NCI-H187 treated with DMSO at 0.1 percent for 48 hours (cell line): ENCODE results near the gene LRRFIP1.
"Not testable (repeated sequence)": the region's sequence is repeated elsewhere in the genome, so short reads cannot be mapped to it uniquely, and the experiment has no call there.

Source experiments
- DNase-seq: peaks from one replicate; lab custom pipeline; 2025; lab: John Stamatoyannopoulos, UW

The LRRFIP1 gene

DNA sequence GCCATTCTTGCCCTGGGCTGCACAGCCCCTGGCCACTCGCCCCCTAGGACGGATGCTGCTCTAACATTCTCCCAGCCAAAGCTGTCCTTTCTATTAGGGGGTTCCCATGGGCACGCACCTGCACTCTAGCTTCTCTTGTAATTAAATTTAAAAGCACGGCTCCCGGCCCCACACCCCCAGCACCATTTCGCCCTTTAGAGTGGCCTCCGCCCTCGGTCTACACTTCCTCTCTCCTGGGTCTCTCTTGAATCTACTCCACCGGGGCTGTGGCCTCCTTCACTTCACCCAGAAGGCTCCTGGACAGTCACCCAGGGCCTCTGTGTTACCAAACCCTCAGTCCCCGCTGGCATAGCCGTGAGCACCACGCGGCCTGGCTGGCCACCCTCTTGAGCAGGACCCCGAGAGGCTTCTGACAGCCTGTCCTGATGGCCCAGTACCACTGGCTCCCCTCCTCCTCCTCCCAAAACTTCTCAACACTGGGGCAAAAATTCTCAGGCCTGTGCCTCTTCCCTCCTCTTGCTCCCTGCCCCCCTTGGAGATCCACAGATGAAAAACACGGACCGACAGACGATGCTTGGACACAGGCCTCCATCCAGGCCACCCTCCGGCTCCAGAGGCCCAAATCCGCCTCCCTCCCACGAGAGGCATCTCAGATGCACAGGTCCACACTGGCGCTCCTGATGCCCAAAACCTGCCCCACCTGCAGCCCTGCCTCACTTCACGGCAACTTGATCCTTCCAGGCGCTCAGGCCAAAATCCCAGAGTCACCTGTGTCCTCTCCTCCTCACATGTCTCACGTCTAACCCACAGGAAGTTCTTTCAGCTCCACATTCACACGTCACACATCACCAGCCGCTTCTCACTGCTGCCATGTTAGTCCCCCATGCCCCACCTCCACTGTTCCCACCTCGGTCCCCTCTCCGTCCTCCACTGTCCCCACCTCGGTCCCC, 29.9 kb upstream of the LRRFIP1 start:
- no peak for DNase-seq

DNA sequence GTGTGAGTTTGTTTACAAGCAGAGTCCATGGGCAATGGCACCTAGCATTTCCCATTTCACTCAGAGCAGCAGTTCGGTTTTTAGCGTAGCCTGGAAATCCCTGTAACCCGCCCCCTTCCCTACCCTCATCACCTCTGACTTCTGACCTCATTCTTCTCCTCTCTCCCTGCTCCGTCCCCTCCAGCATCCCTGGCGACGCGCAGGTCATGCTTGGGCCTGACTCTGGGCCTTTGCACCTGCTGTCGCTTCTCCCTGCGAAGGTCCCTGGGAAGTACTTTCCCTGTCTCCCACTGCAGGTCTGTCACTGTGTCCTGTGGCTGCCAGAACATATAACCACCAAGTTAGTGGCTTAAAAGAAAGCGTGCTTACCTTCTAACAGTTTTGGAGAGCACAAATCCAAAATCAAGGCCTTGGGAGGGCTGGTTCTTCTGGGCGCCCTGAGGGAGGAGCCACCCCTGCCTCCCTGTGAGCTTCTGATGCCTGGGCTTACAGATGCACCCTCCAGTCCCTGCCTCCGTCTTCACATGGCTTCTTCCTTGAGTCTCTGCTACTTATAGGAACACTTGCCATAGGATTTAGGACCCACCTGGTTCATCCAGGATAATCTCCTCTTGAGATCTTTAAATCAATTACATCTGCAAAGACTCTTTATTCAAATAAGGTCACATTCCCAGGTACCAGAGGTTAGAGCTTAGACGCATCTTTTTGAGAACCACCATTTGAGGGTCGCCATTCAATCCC, 28.7 kb upstream of the LRRFIP1 start:
- no peak for DNase-seq

DNA sequence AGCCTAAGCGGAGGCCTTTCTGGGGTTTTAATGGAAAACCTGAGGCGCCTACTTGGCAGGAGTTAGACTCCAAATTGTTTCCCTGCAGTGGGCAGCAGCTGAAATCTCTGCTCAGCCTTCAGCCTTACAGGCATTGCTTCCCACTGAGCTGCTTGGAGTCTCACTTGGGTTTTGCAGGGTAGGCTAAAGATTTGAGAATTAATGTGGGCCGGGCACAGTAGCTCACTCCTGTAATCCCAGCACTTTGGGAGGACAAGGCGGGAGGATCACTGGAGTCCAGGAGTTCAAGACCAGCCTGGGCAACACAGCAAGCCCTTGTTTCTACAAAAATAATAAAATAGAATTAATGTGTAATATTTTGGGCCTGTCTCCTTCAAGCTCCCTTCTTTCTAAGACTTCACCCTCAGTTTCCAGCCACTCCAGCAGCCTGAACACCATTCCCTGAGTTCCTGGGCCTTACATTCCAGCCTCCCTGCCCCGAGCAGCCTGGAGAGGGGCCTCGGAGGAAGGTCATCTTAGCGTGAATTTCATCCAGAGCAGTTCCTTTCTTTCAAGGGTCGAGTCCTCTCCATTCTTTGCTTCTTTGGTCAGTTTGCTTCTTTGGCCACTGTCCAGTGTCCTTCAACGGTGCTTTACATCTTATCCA, 27.8 kb upstream of the LRRFIP1 start:
- no peak for DNase-seq

DNA sequence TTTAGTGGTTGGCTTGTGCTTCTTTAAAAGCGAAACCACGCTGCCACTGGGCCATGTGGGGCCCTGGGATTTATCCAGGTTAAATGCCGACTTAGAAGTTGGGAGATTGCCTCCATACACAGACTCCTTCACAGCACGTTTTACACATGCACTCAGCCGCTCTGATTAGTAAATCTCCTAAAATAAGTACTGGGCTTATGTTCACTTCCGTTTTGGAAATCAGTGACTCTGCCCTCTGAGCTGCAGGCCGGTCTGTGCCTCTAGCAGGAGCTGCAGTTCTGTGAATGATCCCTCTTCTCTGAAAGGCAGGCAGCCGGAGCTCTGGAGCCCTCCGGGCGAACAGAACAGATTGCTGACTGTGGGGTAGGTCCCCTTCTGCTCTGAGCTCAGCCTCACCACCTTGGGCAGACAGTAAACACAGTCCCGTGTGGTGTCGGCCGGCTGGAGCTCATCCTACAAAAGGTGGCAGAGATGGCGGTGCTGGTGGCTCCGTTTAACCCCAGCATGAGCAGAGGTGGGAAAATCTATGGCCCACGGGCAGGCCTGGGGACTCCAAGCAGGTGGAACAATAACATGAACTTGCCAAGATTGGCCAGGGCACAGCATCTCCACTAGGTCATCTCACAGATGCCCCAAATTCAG, 27.1 kb upstream of the LRRFIP1 start:
- no peak for DNase-seq

DNA sequence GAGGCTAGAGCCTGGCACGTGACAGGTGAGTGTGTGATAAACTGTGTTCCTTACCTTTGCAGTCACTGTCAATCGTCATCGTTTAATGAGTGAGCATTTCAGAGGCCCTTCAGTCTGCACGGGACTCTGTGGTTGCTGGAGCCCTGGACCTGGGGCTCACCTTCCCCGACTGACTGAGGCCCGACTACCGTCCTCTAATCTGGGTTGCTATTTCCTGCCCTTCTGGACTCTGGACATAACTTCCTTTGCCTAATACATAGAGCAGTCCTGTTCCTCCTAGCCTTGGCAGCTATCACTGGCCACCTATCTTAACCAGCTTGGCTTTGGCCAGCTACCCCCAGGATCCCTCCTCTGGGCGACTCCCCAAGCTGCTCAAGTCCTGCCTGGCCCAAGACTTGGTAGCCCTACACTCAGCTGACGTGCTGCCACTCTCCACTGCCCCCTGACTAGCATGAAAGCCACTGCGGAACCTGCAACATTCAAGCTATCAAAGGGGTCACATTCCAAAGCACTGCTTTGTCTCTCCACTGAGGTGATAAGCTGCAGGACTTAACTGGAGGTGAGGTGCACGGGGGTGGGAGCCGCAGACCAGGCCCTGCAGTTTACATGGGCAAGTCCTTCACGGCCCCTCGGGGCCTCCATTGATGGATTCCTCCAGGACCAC, 25.8 kb upstream of the LRRFIP1 start:
- DNase-seq = no peak

DNA sequence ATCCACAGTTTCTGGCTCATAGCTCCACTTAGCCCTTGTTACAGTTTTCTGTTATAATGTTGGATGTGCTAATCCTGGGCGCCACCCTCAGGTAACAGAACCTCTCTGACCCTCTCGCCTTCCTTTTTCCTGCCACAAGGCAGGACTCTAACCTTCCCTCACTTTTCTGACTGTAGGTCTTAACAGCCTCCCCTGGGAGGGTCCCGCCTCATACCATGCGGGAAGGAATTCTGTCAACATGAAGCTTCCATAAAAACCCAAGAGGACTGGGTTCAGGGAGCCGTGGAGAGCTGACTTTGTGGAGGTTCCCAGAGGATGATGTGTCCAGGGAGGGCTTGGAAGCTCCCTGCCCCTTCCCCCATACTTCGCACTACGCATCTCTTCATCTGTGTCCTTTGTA, 25.0 kb upstream of the LRRFIP1 start:
- no peak for DNase-seq

DNA sequence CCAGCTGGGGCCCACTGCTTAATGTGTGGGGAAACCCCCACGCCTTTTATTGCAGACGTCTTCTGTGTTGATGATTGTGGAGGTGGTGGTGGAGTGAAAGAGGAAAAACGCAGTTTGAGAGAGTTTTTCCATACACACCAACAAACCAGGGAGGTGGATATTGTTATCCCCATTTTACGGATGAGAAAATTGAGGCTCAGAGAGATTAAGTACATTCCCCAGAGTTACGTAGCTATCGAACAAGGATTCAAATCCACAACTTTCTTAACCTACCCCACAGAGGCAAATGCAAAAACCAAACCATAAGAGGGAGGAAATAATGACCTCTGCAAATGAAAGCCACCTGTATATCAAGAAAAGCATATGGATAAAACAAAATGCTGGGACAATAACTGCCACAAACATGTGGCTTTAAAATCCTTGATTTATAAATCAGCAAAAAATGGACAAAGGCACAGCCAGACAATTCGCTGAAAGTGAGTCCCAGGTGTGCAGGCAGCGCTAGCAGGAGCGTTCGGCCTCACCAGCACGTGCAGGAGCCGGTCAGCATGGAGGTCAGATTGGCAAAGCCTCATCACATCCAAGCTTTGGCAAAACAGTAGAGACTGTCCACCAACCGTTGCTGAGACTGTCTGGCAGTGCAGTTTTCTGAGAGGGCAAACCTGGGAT, 24.2 kb upstream of the LRRFIP1 start:
- no peak for DNase-seq

DNA sequence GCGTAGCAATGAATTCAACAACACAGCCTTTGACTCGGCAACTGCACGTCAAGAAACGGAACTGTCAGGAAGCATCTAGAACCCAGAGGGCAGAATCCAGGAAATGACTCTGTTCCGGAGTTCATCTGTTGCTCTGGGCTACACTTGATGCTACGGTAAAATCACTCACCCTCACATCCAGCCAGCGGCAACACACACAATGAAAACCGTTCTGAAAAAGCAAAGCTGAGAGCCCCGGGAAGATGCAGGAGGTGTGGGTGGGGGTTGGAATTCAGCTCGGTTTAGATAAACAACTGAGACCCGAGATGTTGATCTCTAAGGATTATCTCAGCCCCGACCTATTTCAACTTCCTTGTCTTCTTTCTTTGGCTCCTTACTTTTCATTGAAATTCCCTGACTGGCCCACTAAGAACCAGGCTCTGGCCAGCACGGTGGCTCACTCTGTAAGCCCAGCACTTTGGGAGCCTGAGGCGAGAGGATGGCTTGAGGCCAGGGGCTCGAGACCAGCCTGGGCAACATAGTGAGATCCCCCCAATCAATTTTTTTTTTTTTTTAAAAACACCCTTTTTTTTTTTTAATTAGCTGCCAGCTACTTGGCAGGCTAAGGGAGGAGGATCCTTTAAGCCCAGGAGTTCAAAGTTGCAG, 23.5 kb upstream of the LRRFIP1 start:
- DNase-seq = no peak

DNA sequence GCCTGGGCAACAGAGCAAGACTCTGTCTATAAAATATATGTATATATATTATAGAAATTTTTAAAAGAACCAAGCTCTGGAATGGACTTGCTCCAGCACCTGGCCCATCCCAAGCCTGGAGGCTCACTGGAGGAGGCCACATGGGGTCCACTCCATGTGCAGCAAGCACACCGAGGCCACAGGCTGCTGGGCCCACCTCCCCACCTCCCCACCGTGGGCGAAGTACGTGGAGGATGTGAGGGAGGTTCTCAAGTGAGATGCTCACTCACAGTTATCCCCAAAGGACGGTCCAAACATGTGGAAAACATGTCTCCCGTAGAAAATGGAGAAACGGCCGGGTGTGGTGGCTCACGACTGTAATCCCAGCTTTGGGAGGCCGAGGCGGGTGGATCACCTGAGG, 23.0 kb upstream of the LRRFIP1 start:
- DNase-seq = no peak

DNA sequence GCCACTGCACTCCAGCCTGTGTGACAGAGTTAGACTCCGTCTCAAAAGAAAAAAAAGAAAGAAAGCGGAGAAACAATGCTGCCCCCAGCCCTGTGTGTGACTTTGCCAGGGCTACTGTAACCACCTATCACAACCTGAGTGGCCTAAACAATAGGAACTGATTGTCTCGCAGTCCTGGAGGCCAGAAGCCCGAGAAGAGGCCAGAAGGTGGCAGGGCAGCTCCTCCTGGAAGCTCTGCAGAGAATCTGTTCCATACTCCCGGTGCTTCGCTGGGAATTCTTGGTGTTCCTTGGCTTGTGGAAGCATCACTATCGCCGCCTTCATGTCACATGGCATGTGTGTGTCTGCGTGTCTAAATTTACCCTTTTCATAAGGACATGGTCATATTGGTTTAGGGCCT, 22.4 kb upstream of the LRRFIP1 start:
- no peak for DNase-seq

DNA sequence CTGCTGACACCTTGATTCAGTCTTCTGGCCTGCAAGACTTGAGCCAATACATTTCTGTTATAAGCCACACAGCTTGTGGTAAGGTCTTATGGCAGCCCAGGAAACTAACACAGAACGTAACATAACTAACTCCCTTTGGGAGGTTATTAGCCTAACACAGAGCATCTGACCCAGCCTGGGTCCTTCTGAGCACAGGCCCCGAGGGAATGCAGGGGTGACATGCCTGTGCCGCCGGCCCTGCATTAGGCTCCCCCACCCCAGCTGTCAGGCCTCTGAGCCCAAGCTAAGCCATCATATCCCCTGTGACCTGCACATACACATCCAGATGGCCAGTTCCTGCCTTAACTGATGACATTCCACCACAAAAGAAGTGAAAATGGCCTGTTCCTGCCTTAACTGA, 20.9 kb upstream of the LRRFIP1 start:
- not testable (repeated sequence) for DNase-seq

DNA sequence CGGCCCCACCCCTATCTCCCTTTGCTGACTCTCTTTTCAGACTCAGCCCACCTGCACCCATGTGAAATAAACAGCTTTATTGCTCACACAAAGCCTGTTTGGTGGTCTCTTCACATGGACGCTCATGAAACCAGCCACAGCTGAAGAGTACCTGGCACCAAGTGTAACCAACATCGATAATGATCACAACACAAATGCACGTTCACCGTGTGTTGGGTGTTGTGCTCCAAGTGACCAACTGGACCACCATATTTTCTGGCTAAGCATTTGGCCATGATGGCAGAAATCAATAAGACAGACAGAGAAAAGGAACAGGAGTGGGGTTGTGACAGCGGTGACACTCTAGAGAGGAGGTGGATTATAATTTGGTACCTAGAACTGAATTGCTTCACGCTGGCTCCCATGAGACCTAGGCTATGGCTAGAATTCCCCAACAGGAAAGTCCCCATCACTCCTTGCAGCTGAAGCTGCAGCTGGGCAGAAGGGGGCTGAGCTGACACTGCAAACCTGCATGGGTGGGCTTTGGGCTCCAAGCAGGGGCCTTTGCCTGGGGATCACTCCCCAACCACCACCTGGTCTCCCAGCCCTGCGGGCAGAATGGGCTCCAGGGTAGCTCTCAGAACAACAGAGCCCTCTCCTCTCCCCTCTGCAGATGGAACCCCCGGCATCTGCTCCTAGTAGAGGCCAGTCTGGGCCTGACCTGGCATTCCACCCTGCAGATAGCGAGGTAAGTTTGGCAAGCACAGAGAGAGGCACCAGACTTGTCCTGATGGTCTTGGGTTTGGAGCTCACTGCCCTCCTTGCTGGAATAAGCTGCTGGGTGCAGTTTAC, 14.6 kb upstream of the LRRFIP1 start:
- no peak for DNase-seq

DNA sequence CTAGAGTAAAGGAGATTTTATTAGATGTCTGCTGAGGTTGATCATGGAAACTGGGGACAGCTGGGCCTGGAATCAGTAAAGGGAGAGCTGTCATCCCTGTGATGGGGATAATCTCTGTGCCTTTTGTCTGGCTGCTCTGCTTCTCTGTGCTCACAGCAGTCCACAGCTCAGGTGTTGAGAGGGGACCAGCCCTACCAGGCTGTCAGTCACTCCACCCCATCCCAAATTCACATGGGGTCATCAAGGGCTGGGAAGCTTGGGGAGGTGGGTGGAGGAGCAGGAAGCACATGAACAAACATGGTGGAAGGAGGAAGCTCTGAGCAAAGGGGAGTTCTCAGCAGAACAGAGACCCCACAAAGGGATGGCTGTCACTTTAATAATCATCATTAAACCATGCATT, 13.7 kb upstream of the LRRFIP1 start:
- DNase-seq = no peak

DNA sequence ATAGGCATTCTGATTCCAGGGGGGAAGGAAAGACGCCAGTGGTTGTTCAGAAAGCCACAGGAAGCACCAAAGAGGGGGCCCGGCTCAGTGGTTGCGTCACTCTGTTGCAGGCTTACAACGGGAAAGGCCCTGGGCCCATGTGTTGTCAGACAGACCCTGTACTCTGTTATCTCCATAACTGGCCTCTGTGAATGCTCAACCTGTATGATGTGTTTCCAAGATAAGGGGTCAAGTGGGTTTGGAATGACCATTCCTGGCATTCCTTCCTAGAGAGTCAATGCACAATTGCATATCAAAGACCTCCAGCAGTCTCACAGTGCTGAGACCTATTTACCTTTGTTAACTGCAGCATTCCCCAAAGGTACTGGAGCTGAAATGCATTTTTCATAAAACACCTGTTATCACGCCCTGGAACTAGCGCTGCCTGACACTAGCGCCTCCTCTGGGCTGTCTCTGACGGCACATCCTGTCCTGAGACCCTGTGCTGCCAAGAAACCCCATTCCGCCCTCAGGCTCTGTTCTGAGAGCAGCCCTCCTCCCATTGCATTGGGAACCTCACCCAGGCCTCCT, 13.2 kb upstream of the LRRFIP1 start:
- DNase-seq = no peak

DNA sequence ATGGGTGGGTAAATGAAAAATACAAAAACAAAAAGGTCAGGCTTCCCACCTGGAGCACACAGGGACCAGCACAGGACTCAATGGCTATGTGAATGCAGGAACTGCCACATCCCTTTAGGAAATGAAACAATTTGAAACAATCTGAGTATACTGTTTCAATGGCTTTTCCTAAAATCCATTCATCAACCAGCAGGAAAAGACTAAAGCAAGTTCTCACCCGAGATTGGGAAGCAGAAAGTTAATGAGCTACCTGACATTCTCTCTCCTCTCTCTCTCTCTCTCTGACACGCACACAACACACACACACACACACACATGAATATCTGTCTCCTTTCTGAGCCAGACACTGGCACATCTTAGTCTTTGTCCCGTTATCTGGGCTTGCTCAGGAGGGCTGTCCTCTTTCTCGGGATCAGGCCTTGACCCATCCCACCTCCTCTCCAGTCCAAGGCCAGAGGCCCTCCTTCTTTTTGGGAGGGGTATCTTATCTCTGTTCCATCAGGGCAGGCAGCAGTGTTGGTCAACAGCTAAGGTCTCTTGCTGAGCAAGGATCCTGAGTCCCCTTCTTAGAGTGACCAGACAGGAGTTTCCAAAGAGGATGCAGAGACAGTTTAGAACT, 11.6 kb upstream of the LRRFIP1 start:
- DNase-seq = no peak

DNA sequence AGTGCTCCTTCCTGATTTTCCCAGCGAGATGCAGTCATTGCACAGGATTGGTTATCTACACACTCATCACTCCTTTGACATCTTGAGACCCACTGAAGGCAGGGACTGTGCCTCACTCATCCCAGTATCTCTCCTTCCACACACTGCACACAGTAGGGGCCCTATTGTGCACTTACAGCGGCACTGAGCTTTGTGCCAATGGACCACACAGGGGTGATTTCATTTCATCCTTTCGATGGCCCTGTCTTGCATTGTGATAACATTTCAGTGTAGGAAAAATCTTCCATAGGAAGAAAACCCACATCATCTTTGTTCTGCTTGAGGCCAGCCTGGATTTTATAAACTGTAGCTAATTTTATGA, 11.0 kb upstream of the LRRFIP1 start:
- DNase-seq = no peak

DNA sequence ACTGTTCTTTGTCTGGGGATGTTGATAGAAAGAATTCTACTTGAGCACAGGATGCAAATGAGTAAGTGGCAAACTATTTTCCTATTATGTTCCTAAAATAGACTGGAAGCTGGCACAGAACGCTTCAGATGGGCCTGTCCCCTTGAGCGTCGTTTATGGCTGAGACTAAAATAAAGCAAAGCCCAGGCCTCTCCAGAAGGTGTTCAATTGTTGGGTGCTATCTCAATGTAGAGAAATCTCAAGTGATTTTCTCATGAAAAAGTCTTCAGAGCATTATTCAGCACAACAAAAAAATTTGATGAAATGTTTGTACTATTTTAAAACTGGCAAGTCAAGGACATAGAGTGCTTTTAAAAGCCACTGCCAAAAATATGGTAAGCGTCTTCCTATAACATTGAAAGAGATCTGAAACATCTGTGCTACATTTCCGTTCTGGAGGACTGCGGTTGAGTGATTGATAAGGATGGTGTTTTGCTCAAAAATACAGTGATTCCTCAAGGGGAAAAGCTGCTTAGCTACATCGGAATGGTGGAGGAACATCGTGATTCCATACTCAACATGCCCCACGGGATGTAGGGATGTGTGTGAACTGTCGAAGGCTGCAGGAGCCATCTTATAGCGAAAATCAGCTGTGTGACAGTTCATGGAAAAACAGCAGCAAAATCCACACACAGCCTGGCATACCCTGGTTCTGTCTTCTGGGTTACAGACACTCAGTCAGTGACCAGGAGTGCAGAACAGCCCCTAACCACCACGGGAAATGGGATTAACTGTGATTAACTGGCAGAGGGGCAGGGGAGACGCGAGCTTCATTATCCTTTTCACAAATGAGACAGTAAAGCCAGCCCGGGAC, 10.4 kb upstream of the LRRFIP1 start:
- DNase-seq = no peak

DNA sequence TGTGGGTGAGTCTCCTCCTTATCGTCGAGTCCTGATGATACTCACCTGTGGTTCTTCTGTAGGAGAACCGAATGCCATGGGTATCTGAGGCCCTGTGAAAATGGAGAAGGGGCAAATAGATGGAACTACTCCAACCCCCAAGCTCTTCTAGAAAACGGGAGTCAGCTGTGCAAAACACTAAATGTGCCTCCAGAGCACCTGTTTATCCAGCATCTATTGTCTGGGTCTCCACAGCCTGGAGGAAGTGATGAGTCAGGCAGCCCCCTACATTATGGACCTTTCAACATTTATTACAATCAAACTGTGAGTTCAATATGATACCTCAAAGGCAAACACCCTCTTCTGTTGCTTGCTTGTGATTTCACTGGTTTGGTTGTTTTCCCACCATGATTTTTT, 9.8 kb upstream of the LRRFIP1 start:
- DNase-seq = no peak
